T1000 (cell line): ENCODE data around the gene HMBS.
"Not testable (repeated sequence)": the region's sequence is repeated elsewhere in the genome, so short reads cannot be mapped to it uniquely, and the experiment has no call there.

Experiments
- DNase-seq: peaks from one replicate; lab custom pipeline; 2025; ENCODE audit warnings: mixed read lengths; lab: John Stamatoyannopoulos, UW

HMBS gene

DNA sequence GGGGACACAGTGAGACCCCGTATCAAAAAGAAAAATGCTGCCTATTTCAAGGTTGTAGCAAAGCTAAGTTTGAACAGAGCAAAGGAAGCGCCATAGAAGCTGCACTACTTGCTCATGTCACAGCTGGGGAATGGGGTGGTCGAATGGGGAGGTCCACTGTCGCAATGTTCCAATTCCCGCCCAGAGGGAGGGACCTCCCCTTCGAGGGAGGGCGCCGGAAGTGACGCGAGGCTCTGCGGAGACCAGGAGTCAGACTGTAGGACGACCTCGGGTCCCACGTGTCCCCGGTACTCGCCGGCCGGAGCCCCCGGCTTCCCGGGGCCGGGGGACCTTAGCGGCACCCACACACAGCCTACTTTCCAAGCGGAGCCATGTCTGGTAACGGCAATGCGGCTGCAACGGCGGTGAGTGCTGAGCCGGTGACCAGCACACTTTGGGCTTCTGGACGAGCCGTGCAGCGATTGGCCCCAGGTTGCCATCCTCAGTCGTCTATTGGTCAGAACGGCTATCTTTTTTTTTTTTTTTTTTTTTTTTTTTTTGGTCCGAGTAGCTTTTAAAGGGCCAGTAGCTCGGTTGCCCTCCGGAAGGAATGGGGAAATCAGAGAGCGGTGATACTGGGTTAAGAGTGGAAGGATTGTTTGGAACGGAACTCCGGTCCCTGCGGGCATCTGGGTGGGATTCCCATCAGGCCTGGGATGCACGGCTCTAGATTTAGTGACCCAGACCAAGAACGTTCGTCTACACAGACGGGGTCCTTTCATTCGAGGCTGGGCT lies at the start of gene HMBS:
Gene HMBS (plus strand): TSS at position 219 of the 774 bp plus-strand sequence. CDS start 153 bp downstream, at position 372.
- DNase-seq = peak; percentile 77

DNA sequence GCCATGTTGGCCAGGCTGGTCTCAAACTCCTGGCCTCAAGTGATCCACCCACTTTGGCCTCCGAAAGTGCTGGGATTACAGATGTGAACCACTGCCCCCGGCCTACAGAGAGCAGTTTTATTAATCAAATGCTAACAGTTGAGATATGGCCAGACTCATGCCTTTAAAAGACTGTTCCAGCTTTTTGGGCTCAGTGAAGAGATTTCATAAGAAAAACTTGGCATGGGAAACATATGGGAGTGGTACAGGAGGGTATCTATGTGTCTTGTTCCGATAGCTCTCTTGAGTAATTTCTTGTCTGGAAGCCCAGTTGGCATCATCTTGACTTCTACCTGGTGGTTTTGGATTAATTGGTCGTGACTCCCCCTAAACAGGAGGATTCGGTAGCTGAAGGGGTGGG lies 45.8 kb upstream of the HMBS start:
- DNase-seq = no peak

DNA sequence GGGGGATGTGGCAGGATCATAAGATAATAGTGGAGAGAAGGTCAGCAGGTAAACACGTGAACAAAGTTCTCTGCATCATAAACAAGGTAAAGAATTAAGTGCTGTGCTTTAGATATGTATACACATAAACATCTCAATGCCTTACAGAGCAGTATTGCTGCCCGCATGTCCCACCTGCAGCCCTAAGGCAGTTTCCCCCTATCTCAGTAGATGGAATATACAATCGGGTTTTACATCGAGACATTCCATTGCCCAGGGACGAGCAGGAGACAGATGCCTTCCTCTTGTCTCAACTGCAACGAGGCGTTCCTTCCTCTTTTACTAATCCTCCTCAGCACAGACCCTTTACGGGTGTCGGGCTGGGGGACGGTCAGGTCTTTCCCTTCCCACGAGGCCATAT lies 45.2 kb upstream of the HMBS start:
- DNase-seq = not testable (repeated sequence)

DNA sequence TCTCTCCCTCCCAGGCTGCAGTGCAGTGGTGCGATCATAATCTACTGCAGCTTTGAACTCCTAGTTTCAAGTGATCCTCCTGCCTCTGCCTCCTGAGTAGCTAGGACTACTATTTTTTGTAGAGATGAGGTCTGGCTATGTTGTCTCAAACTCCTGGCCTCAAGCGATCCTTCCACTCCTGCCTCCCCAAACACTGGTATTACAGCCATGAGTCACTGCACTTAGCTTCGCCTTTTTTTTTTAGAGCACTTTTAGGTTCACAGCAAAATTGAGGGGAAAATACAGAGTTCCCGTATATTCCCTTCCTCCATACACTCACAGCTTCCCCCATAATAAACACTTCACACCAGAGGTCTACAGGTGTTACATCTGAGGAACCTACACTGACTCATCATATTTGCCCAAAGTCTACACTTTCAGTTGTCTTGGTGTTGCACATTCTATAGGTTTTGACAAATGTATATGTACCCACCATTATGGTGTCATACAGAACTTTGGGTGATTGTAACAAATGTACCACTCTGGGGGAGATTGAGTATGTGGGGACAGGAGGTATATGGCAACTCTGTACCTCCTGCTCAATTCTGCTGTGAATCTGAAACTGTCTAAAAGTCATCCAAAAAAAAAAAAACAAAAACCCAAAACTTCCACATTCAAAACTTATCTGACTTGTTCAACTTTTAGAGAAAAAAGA lies 42.7 kb upstream of the HMBS start:
- DNase-seq = no peak

DNA sequence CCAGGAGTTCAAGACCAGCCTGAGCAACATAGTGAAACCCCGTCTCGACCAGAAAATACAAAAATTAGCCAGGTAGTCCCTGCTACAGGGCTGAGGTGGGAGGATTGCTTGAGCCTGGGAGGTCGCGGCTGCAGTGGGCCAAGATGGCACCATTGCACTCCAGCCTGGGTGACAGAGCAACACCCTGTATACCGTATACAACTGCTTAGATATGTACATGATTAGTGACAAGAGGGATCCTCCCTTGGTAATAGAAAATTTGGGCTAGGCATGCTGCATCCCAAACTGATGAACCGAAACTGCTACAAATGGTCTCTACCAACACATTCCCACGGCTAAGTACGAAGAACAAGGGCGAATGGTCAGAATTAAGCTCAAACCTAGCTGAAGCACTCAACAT lies 41.8 kb upstream of the HMBS start:
- no peak for DNase-seq

DNA sequence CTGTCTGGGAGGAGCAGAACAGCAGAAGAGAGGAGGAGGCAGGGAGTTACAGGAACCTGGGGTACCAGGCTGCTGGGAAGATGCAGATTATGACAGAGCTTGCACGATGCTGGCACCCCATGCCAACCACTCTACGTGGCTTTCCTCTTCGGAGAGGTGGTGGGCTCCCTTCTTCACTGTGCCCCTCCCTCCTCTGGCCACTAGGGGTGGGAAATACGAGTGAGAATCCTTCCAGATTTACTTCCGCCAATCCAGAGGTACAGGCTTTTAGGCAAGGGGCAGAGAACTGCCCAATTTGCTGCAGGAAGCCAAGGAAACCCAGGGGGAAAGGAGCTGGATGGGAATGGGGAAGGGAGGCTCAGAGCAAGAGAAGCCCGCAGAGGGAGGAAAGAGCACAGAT lies 40.0 kb upstream of the HMBS start:
- DNase-seq = no peak

DNA sequence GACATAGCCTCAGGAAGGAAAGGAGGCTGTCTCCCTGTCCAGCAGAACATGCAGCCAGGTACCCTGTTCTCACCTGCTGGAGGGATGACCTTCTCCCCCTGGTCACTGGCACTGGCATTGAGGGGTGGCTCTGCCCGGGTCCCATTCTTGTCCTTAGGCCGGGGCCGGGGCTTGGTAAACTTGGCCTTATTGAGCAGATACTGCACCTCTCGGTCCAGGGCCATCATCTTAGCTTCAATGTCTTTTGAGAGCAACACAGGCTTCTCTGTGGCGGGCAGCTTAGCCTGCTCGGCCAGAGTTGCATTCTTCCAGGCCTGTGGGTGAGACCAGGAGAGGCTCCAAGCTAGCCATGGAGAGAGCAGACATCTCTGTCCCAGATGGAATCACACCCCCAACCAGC lies 38.2 kb upstream of the HMBS start:
- DNase-seq = no peak

DNA sequence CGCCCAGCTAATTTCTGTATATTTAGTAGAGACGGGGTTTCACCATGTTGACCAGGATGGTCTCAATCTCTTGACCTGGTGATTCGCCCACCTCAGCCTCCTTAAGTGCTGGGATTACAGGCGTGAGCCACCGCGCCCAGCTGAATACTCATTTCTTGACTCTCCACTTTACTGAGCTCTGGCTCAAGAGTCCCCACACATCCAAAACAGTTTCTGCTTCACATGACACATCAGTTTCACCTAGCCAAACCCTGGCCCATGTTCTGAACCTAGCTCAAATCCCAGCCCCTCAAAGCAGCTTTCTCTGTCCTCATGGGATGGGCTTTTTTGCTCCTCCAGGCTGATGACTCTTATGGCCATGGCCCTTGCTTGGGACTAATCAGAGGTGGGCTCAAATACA lies 37.5 kb upstream of the HMBS start:
- no peak for DNase-seq

DNA sequence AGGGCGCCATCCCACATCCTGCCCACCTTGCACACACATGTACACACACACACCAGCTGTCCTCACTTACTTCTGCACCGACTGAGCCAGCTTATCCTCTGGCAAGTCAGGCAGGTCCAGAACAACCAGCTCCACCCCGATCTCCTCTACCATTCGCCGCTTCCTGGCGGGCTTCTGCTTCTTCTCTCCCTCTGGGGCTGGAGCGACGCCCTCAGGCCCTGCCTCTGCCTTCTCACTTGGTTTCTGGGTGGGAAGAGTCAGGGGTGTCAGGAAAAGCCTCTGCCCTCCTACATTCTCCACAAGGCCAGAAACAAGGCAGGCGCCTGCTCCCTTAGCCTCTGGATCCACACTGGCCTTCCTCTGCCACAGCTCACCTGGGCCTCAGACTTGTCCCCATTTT lies 36.0 kb upstream of the HMBS start:
- DNase-seq = no peak

DNA sequence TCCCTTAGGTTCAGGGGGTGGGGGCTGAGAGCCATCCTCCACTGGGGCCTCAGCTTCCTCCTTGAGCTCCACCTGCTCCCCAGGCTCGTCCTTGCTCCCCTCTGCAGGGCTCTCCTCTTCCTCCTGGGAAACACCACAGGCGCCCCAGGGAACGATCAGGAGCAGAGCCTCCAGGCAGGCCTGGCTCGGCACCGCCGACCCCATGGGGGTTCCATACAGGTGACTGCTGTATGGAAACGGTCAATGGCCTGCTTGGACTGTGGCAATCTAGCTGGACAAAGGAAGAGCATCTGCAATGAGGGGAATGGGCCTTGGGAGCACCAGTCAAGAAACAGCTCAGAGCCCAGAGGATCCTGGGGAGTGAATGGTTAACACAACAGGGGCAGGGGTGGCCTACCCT lies 35.6 kb upstream of the HMBS start:
- no peak for DNase-seq

DNA sequence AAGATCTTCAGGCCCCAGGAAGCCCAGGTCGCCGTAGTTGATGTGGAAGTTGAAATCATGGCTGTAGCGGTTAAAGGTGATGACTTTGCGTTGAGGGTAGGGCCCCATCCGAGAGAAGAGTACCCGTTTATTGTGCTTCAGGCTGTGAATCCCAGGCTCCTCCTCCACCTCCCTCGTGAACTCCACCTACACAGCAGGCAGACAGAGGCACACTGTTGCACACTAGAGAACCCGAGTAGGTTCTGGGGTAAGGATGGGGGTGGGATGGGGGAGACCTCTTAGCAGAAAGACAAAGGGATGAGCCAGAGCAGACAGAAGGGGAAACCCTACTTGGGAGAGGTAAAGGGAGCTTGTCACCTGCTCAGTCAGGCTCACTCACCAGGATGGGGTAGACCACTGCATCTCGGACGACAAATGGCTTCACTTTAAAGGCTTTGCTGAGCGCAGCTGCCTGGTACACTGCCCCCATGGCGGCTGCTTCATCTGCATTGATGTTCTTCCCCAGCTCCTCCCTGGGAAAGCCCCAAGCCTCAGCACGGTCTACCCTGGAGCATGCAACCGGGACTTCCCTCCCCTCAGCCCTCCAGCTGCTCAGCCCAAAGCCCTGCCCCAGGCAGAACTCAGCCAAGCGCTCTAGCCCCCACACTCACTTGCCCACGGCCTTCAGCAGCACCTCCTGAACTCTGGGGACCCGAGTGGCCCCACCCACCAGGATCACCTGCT lies 33.1 kb upstream of the HMBS start:
- DNase-seq = no peak

DNA sequence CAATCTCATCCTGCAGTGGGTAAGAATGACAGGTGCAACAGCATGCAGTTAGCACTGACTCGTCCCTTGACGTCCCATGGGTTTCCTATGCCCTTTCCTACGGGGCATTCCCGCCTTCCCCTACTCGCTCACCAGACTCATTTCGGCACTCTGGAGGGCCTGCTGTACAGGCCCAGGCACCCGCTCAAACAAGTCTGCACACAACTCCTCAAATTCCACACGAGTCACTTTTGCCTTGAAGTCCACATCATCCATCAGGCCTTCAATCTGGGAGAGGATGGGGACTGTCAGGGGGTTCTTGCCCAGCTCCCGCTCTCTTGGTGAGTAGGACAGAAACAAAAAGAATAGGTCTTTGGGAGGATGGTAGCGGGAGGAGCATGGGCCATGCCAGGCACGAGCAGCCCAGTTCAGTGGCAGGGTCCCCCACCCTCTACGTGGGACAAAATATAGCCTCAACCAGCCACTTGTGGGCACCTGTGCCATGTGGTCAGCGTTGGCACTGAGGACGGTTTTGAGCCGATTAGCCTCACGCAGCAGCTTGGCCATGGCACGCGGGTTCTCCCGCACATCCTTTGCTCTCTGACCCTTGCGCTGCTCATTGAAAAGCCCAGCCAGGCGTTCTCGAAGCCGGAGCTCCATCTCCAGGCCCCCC lies 32.4 kb upstream of the HMBS start:
- DNase-seq = no peak

DNA sequence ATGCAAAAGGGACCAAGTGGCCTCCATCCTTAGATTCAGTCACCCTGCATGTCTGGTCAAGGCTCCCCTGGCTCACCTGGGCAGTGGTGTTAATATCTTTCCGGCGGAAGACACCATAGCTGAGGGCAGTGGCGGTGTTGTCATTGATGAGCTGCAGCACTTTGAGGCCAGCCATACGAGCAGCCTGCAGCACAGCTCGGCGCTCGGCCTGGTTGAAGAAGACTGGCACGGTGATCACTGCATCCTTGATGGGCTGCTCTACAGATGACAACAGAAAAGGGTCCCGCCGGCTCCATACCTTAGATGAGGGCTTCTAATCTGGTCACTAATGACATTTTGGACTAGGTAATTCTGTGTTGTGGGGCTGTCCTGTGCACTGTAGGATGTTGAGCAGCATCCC lies 30.3 kb upstream of the HMBS start:
- DNase-seq = no peak

DNA sequence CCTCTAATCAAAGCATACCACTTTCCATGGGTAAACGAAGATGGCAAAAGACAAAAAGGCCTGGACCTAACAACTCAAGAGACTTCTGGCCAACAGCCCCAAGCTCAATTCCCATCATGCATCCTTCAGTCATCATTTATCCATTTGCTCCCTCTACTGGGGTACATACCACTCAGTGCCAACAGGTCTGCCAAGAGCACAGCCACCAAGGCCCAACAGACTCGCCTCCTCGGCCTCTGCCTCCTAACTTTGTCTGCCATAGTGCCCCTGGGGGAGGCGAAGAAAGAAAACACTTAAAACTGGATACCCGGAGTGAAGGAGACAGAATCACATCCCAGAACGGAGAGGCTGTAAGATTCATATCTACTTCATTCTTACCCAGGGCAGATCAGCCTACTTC lies 28.8 kb upstream of the HMBS start:
- no peak for DNase-seq

DNA sequence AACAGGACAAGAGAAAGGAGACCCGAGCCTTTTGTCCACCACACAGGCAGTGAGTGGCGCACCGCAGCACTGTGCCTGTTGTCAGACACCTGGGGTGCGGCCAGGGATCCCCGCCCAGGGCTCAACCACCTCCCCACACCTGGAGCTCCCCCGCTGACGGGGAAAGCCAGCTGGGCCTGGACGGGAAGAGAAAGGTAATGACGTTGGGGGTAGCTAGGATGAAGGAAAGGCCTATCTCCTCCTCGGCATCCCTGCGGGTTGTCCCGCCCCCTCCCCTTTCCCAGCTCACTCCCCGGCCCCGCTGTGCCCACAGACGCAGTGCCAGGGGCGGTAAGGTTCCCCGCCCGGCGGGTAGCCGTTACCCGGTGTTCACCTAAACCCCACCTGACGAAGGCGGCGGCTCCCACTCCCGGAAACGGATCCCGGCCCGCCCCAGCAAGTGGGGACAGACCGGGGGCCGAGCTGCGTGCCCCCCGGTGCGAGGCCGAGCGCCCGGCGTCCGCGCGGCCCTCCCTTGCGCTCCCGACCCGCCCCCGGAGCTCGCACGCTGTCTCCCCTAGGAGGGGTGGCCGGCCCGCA lies 28.2 kb upstream of the HMBS start:
- no peak for DNase-seq

DNA sequence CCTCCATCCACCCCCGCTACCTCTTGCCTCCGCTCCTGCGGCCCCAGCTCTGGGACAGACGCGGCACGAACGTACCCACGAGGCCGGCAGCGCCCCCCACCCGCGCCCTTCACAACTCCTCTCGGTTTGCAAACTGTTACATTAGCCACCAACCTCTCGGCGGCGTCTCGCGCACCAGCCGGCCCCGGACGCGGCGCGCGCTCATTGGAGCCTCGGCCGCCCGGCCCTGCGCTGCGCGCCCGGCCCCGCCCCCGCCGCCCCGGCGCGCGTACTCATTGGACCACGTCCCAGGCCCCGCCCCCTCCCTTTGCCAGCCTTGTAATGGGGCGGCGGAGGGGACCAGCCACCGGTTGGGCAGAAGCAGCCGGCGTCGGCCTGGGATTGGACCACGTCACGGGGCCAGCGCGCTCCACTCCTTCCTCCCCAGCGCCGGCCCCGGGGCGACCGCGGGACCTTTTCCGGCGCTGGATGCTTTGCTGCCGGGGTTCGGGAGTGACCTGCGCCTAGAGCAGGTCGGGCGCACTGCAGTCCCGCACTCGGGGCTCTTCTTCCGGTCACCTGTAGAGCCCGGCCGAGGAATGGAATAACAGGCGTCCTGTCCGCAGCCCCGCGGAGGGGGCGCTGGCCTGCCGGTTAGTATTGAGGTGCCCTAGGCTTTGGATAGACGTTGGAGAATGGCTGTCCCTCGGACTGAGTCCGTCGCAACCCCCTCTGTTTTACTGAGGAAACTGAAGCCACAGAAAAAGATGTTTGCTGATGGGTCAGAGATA lies 27.5 kb upstream of the HMBS start, which contains the start of gene HYOU1:
Gene HYOU1 (minus strand): TSS at position 206 of the 770 bp plus-strand sequence. CDS start 1,045 bp downstream, outside the sequence.
- DNase-seq = peak; percentile 91

DNA sequence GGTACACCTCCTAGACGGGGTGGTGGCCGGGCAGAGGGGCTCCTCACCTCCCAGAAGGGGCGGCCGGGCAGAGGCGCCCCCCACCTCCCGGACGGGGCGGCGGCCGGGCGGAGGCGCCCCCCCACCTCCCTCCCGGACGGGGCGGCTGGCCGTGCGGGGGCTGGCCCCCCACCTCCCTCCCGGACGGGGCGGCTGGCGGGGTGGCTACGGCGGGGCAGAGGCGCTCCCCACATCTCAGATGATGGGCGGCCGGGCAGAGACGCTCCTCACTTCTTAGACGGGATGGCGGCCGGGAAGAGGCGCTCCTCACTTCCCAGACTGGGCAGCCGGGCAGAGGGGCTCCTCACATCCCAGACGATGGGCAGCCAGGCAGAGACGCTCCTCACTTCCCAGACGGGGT lies 25.6 kb upstream of the HMBS start:
- not testable (repeated sequence) for DNase-seq

DNA sequence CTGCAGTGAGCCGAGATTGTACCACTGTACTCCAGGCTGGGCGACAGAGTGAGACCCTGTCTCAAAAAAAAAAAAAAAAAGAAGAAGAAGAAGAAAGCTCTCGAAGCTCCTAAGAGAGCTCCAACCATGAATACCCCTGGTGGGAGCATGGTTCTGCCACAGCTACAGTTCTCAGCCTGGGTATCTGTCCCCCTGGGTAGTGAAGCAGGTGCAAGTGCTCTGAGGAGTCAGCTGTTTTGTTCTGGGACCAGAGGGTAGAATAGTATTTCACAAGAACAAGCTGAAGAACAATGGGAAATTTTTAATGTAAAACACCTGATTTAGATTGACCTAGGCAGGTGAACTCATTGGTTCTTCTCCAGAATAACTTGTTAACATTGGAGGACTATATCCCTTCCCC lies 23.4 kb upstream of the HMBS start:
- DNase-seq = no peak

DNA sequence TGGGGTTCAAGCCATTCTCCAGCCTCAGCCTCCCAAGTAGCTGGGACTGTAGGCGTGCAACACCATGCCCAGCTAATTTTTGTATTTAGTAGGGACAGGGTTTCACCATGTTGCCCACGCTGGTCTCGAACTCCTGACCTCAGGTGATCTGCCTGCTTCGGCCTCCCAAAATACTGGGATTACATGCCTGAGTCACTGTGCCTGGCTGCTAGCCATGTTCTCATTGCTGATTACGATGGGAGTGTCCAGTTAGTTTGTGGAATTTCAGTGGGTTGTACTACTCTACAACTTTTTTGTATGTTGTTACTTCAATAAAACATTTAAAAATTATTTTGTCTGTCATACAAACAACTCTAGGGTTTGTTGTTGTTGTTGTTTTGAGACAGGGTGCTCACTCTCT lies 21.9 kb upstream of the HMBS start:
- DNase-seq = no peak

DNA sequence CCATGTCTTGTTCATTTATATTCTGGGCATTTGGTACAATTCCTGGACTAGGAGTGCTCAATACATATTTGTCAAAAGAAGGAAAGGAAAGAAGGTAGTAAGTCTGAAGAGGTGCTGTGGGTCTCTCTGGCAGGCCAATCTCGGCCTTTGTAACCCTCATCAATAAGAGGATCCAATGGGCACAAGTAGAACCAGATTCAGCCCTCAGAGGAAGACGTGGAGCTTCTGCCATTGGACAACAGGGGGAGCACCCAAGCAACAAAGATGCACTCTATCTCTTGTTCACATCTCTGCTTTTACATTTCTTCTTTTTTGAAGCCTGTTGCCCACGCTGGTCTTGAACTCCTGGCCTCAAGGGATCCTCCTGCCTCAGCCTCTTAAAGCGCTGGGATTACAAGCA lies 19.3 kb upstream of the HMBS start:
- no peak for DNase-seq
